ENCODE data around the gene MAGEB17.
"Not testable (repeated sequence)": the region's sequence is repeated elsewhere in the genome, so short reads cannot be mapped to it uniquely, and the experiment has no call there.

The MAGEB17 gene, protein sequence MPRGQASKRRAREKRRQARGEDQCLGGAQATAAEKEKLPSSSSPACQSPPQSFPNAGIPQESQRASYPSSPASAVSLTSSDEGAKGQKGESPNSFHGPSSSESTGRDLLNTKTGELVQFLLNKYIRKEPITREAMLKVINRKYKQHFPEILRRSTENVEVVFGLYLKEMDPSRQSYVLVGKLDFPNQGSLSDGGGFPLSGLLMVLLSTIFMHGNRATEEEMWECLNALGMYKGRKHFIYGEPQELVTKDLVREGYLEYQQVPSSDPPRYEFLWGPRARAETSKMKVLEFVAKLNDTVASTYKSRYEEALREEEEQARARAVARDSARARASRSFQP

GRCh38 chrX:16167181-16167580 is at the start of gene MAGEB17:
Gene MAGEB17, plus strand, starts transcription at chrX:16167481. Its CDS starts 2,902 bp downstream, at chrX:16170383.
- no peak for DNase-seq

DNA sequence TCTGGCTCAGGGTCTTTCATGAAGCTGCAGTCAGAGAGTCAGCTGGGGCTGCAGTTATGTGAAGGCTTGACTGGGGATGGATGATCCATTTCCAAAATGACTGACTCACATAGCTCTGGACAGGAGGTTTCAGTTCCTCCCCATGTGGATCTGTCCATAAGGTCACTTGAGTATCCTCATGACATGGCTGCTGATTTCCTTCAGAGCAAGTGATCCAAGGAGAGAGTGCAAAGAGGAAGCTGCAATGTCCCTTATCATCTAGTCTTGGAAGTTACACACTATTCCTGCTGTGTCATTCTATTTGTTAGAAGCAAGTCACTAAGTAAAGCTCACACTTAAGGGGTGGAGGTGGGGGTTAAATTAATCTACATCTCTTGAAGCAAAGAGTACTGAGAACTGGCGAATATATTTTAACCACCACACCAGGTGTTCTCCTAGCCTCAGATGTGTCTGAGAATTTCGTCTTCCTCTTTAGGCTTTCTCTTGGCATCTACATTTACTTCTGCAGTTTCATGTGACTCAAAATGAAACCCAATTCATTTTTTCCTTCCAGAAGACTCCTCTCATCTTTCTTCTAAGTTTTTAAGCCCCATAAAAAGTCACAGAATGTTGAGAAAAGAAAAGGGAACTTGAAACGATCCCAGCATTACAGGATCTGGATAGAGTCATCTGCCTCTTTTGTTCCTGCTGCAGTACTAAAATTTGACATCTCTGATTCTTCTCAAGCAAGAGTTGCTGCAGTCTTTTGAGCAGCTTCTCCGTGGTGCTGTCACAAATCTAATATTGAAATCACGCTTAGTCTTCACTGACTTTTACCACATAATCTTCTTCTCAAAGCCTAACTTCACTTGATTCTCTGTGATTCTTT is 47.7 kb upstream of the MAGEB17 start:
- DNase-seq, result no peak

DNA sequence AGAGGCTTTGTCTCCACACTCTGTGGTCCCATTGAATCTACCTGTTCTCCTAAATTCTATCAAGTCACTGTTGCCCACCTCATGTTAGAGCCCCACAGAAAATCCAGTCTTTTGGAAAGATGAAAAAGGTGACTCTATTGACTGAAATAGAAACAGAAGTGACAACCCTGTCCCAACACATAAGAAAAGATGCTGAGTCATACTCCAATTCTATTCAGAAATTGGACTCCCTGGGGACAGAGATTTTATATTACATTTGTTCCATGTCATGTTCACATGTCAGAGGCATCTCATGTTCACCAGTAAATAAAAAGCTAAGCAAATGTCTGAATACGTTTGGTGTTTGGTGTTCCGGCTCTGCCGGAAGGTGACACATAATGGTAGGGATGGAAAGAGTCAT is 46.9 kb upstream of the MAGEB17 start:
- no peak for DNase-seq

- DNase-seq, result peak; percentile 3
Measured at GRCh38 chrX:16123222-16123786, 44.0 kb upstream of the MAGEB17 start, which contains the start of gene GRPR. Gene GRPR, plus strand, starts transcription at chrX:16123565. Its CDS starts 389 bp downstream, at chrX:16123954.

DNA sequence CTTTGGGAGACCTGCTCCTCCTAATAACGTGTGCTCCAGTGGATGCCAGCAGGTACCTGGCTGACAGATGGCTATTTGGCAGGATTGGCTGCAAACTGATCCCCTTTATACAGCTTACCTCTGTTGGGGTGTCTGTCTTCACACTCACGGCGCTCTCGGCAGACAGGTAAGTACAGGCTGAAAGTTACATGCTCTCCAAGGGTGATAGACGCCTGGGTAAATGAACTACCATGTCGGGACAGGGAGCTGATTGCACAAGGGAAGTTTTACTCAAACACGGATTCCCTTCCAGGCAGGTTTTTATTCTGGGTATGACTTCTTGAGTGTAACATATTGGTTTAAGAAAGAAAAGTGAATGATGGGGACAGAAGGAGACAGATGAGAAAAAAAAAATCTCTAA is 43.1 kb upstream of the MAGEB17 start:
- no peak for DNase-seq

DNA sequence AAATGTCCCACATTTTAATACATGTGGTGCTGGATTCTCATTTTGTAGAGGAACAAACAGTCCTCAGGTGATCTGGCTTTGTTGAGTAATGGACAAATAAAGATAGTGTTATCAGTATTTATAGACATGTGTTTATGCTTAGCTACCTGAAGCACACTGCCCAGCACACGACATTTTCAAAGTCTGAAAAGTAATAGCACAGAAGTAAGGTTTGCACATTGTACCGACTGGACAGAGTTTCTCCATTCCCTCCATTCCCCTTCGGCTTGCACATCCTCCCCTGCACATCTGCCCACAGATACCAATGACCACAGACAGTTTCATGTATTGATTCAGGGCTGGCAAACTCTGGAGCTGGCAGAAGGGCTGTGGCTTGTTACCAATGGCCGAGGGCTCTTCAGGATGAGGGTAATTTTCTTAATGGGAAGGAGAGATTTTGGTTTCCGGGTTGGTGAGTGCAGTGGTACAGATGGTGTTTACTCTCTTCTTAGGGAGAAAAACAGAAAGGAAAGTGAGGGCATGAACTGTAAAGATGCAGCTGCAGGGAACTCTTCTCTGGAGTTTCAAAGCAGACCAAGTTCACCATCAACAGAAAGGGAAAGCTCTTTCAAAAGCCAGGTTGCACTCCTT is 41.6 kb upstream of the MAGEB17 start:
- no peak for DNase-seq

DNA sequence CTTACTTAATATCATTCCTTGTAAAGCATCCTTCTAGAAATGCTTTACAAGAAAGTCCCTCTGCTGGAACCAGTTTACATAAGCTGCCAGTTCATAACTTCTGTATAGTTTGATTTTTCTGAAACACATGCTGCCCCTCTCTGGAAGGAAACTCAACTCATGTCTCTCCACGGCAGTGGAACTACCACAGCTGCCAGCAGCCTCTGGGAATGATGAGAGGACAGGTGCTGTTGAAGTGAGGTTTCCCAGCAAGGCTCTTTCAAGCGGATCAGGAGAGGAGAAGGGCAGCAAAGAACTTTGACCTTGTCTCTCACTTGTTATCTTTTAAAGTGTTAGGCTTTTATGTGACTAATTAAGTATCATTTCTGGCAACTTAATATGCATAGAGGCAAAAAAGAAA is 36.6 kb upstream of the MAGEB17 start:
- no peak for DNase-seq

DNA sequence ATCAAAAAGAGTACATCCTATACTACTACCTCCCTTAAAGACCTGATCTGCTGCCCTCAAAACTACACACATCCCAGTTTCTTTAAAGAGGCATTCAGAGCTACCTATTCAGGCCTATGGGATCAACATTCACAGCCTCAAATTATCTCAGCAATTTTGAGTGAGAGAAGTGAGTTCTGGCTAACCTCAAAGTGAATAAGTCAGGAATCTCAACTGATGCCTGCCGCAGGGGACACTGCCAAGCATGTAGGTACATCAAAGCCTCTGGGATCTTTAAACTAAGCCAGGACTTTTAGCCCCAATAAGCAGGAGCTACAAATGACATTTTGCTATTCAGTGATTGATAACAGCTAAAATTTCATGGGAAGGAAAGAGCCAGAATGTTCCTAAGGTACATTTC is 32.3 kb upstream of the MAGEB17 start:
- DNase-seq, result no peak

GRCh38 chrX:16136080-16136479 is 31.2 kb upstream of the MAGEB17 start:
- no peak for DNase-seq

DNA sequence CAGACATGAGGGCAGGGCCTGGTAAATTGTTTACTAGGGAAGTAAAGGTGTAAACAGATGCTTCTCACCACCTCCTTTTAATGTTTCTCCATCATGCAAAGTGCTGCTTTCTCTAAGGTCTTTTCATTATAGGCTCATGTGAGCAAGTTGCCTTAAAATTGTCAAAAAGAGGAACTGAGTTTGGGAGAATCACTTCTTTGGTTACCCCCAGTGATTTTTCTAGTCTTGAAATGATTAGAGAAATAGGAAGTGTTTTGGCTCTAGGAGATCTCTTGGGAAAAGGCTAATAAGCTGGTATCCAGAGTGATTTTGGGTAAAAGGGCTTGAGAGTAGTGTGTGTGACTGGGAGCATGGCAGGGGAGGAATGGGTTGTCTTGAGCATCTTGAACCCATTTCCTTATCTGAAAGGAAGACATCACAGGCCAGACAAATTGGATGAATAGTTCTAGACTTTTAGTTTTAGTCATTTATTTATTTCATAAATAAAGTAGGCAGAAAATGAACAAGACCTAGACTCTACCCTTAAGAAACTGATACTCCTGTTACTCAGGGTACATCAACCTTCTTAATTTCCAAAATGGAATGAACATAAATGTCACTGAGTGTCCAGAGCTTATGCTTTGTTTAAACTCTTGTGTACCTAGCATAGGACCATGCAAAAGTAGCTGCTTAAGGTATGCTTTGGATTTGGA is 29.7 kb upstream of the MAGEB17 start:
- DNase-seq, result no peak

DNA sequence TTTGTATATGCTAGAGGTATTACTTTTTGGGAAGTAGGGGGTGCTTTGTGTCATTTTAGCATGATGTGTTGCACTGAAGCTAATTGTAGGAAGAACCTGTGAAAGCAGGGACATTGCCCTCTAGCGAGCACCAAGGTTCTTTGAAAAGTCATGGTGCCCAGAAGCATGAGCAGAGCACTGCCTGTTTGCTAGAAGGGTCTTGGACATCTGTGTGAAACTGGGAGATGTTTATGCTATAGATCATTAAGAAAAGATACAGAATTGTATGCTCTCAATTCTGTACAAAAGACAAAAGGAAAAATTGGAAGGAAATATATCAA is 29.2 kb upstream of the MAGEB17 start:
- DNase-seq, result no peak

- DNase-seq, result no peak
Measured at GRCh38 chrX:16140448-16140847, 26.8 kb upstream of the MAGEB17 start.

DNA sequence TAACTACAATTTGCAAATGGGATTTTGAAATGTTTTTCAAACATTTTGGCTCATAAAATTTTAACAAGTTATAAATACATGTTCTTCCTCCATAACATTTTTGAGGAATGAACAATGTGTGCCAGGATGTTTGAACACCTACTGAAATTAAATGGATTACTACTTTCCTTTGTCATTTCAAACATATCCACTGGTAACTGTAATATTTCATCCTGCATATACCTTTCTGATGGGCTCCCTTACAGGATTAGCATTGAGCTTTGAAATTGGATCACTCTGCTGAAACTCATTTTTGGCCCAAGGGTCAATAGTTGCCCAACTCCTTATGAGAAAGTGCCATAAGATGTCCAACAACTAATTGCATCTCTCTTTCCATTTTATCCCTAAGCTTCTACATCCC is 26.3 kb upstream of the MAGEB17 start:
- no peak for DNase-seq

DNA sequence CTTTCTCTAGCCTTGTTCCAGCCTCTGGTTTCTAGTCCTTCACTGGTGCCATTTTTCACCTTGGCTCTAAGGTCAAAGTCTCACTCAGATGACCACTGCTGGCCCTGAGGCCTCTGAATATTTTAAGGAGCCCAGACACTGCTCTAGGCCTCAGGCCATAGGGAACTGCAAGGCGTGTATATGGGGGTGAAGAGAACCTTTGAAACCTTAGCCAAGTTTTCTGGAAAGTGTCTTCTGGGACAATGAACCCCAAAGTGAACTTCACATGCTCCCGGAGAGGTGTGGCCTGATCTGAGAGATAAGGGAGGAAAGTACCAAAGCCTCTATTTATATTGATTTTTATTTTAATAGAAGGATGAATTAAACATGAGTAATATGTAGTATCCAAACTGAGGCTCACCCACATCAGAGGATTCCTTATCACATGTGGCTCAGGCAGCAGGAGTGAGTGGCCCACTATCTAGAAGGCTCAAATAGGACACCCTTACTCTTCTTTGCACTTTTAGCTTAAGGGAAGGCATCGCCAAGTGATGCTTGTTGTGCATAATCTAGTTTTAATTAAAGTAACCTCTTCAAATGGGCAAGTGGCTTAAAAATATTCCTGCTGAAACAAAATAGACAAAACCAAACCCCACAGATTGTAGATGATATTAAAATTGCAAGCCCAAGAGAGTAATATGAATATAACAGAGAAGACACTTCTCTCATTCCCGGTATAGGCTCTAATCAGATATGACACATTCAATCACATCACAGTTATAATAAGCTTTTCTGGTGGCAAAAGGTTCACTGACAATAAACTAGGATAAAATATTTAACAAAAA is 25.6 kb upstream of the MAGEB17 start:
- DNase-seq, result no peak

DNA sequence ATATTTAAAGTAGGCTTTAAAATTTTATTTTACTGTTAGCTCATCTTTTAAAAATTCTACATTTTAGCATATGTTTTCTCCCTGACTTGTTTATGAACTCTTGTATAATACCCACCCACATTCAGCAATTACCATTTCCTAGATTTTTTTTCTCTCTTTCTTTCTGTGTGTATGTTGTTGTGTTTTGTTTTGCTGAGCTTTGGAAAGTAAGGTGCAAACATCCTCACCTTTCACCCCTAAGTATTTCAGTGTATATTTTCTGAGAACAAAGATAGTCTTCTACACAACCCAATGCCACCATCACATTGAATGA is 25.1 kb upstream of the MAGEB17 start:
- DNase-seq, result no peak

DNA sequence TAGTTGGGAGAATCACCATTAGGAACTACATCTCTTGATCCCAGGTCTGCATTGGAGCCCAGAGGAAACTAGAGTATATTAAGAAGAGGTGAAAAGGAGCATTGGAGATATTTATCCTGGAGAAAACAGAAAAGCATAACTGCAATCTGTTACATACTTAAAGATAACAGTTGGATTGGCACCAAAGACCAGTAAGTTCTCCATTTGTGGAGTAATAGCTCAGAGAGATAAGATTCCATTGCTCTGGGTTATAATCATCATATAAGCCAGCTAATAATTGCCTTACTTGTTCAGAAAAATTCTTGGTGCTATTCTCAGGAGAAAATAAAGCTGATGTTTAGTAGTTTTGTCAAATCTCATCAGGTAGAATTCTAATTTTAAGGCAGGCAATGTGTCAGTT is 23.3 kb upstream of the MAGEB17 start:
- DNase-seq, result no peak

- DNase-seq, result no peak
Measured at GRCh38 chrX:16144420-16144819, 22.9 kb upstream of the MAGEB17 start.

DNA sequence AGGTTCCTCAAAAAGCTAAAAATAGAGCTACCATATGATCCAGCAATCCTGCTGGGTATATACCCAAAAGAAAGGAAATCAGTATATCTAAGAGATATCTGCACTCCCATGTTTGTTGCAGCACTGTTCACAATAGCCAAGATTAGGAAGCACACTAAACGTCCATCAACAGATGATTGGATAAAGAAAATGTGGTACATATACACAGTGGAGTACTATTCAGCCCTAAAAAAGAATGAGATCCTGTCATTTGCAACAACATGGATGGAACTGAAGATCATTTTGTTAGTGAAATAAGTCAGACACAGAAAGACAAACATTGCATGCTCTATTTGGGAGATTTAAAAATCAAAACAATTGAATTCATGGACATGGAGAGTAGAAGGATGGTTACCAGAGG is 22.2 kb upstream of the MAGEB17 start:
- DNase-seq, result not testable (repeated sequence)

- DNase-seq, result no peak
Measured at GRCh38 chrX:16145656-16146055, 21.6 kb upstream of the MAGEB17 start.

DNA sequence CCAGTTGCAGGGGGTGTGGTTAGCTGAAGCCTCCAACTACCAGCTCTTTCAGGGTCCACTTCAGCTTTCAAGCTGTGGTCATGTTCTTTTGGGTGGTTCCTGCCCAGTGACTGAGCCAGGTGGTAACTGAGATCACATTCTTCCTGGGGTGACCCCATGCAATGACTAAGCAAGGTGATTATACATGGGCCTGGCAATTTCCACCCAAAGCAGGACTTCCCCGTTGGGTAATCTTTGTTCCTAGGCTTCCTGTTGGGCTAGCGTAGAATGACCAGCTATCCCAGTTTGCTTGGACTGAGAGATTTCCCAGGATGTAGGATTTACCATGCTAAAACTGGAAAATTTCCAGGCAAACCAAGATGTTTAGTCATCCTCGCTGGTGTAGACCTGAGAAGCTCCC is 18.4 kb upstream of the MAGEB17 start:
- no peak for DNase-seq

GRCh38 chrX:16155581-16156096 is 11.6 kb upstream of the MAGEB17 start:
- peak; percentile 32 for DNase-seq
